ENCODE measurements around the gene RGL1.

The RGL1 gene

GRCh38 chr1:183922197-183922596, 117.3 kb downstream of the RGL1 start:
- TF ChIP-seq CTCF (IDR thresholded peaks at IDR 0.05; ENCODE audit: low read depth, low read length), result no peak
- H3K4me3 ChIP-seq (ENCODE audit: low read depth, low read length), result no peak overlapping the region

GRCh38 chr1:183925947-183926346, 121.0 kb downstream of the RGL1 start:
- no peak for TF ChIP-seq CTCF (IDR thresholded peaks at IDR 0.05; ENCODE audit: low read depth, low read length)
- no peak overlapping the region for H3K4me3 ChIP-seq (ENCODE audit: low read depth, low read length)

DNA sequence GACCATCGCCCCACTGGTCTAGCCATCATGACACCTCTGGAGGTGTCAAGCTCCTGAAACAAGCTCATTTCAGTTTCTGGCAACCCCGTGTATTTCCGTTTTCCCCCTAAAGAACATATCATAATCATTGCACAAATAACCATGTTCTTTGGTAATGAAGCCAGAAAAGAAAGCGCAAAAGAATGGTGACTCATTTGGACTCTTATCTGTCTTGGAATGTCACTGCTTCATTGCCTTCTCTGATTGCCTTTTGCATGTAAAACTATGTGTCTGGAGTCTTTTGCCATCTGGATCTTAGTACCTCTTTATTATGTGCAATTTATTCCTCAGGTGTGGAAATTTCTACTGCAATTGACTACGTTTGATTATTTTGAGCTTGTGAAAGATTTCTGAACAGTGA, 122.1 kb downstream of the RGL1 start:
- H3K4me3 ChIP-seq (ENCODE audit: low read depth, low read length), result no peak overlapping the region
- no peak for TF ChIP-seq CTCF (IDR thresholded peaks at IDR 0.05; ENCODE audit: low read depth, low read length)

GRCh38 chr1:183931646-183932271, 126.8 kb downstream of the RGL1 start:
- H3K4me3 ChIP-seq (ENCODE audit: low read depth, low read length), result no peak overlapping the region
- no peak for TF ChIP-seq CTCF (IDR thresholded peaks at IDR 0.05; ENCODE audit: low read depth, low read length)

- no peak for TF ChIP-seq CTCF (IDR thresholded peaks at IDR 0.05; ENCODE audit: low read depth, low read length)
- H3K4me3 ChIP-seq (ENCODE audit: low read depth, low read length), result no peak overlapping the region
These were observed 127.5 kb downstream of the RGL1 start for GRCh38 chr1:183932412-183932811.

- TF ChIP-seq CTCF (IDR thresholded peaks at IDR 0.05; ENCODE audit: low read depth, low read length), result no peak
- H3K4me3 ChIP-seq (ENCODE audit: low read depth, low read length), result no peak overlapping the region
These were observed 128.7 kb downstream of the RGL1 start for GRCh38 chr1:183933528-183934179.

- TF ChIP-seq CTCF (IDR thresholded peaks at IDR 0.05; ENCODE audit: low read depth, low read length), result no peak
- no peak overlapping the region for H3K4me3 ChIP-seq (ENCODE audit: low read depth, low read length)
These were observed 129.4 kb downstream of the RGL1 start for GRCh38 chr1:183934314-183934713.

Data from WI38 (cell line).